Ovary (tissue), 9 donors: ENCODE data around the gene SPEG. TPM values are rescaled to one million over a fixed set of nuclear protein-coding genes. Genes with fewer than 3 reads are reported as not detected.

ENCODE experiments used
- DNase-seq, 5 donors: peaks; one replicate each; pipeline ENCODE4 v3.0.0-alpha.2; 2019 to 2020
- H3K27ac ChIP-seq, 2 donors: fragments of 200-600 bp; one replicate each; pipeline versions ENCODE4 v1.5.1 to v1.8.0; 2019 to 2022
- H3K27me3 ChIP-seq: fragments of 200-600 bp; one replicate; pipeline ENCODE4 v1.8.0; 2022
- H3K36me3 ChIP-seq: fragments of 200-600 bp; sonication (generic); one replicate; pipeline ENCODE4 v1.5.1; 2019
- H3K4me1 ChIP-seq: one replicate; pipeline ENCODE4 v1.8.1; 2013; ENCODE audit warnings: mild to moderate bottlenecking, moderate library complexity; ENCODE audit not compliant: insufficient read depth
- H3K4me3 ChIP-seq: fragments of 200-600 bp; sonication (generic); one replicate; pipeline ENCODE4 v1.5.1; 2017
- H3K9me3 ChIP-seq, 2 donors: fragments of 200-600 bp in 1 of 2; sonication (generic) in 1 of 2; one replicate each; pipeline versions ENCODE4 v1.5.1 to v1.8.1; 2013 to 2019; ENCODE audit warnings: mild to moderate bottlenecking in 1 of 2, moderate library complexity in 1 of 2
- CTCF ChIP-seq, 3 donors: fragments of 450-650 bp in 2 of 3; fragments of 200-600 bp in 1 of 3; IDR thresholded peaks; one replicate each; pipeline versions ENCODE4 v1.5.1 to v1.8.0; 2016 to 2022; ENCODE audit warnings: antibody characterized with exemption in 3 of 3, mild to moderate bottlenecking in 1 of 3
- EP300 ChIP-seq: sonication (generic); formaldehyde crosslinking; IDR thresholded peaks from one replicate; pipeline ENCODE4 v1.6.1; 2017; ENCODE audit warnings: antibody characterized with exemption
- POLR2A ChIP-seq: fragments of 450-650 bp; IDR thresholded peaks from one replicate; pipeline ENCODE4 v1.6.1; 2017; ENCODE audit warnings: antibody characterized with exemption, mild to moderate bottlenecking, moderate library complexity
- WGBS, 3 donors: extraction: QIAGEN DNeasy Blood & Tissue Kit in 1 of 3; methylation state at CpG; one replicate each; pipeline versions ENCODE4 v1.1.5 to v1.1.7; 2013 to 2017; 5-methylcytosine and 5-hydroxymethylcytosine counted together
- intact Hi-C, 4 donors: fragments of 100-400 bp; cut with DNase I; formaldehyde crosslinking; loops; one replicate each; pipeline versions ENCODE4 v1.11.0 to v1.15.1; 2022 to 2023
- polyA plus RNA-seq, 2 donors: library from polyadenylated mRNA; stranded (reverse); fragments of 200-250 nt in 1 of 2; fragments of 350-450 nt in 1 of 2; fragmentation: Illumina TruSeq in 1 of 2; extraction: RNeasy Lipid Tissue Mini Kit (QIAGEN cat#74804) in 1 of 2; gene quantifications; one replicate each; pipeline ENCODE4 v1.2.3, GENCODE V29; 2013 to 2014
- total RNA-seq, 7 donors: library from RNA; depleted of rRNA in 2 of 7; stranded (reverse); fragments of >200 nt in 2 of 7; fragmentation: NEBNext Ultra II Directional in 3 of 7; extraction: Animal tissue kit (Norgen Biotek cat#: 25700) in 3 of 7; gene quantifications; one replicate each; pipeline versions ENCODE4 v1.1.0 to v1.2.4, GENCODE V29; 2016 to 2023
- donor health status: DM: no; HTN: no; CAD: no; lungs with moderate emphysema.
- donor health status: DM: no; HTN: no; CAD: no.
- donor health status: Bipolar disorder and iron deficiency.
- donor health status: DM: yes; HTN: yes; CAD: no.
- donor health status: DM: no; HTN: no; CAD: no.
- donor health status: DM: yes; HTN: yes; CAD: no.

SPEG gene
- total and polyA plus RNA-seq, 9 donors: 9.9 to 79.7 (median 29.6) TPM

- Histone ChIP-seq H3K36me3 (no peaks in the 10 kb centered on the region), H3K4me1 (peaks cover 17% of the 10 kb centered on the region), H3K9me3 (no peaks in the 10 kb centered on the region), H3K27ac (peak overlapping the region; percentile 14 to 69), H3K4me3 (peak overlapping the region; percentile 10), H3K27me3 (no peaks in the 10 kb centered on the region)
- 38 to 46% (median 43%) methylated on average over 14 of the region's 14 CpGs for WGBS, 3 donors
- intact Hi-C loops: loop anchor here in 1 of 4 donors (5.0 kb wide), 1 partner anchor 52 kb away; no protein-coding TSS in a partner anchor
- no peak for TF ChIP-seq POLR2A
- TF ChIP-seq EP300: no peak
- peak; percentile 70 to 73 (median 72) for TF ChIP-seq CTCF (IDR thresholded peaks at IDR 0.05)
- peak; percentile 59 to 79 (median 68) for DNase-seq
Measured at GRCh38 chr2:219459460-219460311, 25.0 kb downstream of the SPEG start.

GRCh38 chr2:219460424-219460926 is 25.8 kb downstream of the SPEG start:
- H3K27ac ChIP-seq: peak overlapping the region; percentile 14 to 69
- H3K9me3 ChIP-seq: no peaks in the 10 kb centered on the region
- TF ChIP-seq POLR2A: no peak
- no peak for TF ChIP-seq CTCF (IDR thresholded peaks at IDR 0.05)
- TF ChIP-seq EP300: no peak
- H3K4me1 ChIP-seq: peaks cover 17% of the 10 kb centered on the region
- intact Hi-C loops: loop anchor here in 1 of 4 donors (5.0 kb wide), 1 partner anchor 53 kb away; no protein-coding TSS in a partner anchor
- no peaks in the 10 kb centered on the region for H3K27me3 ChIP-seq
- no peaks in the 10 kb centered on the region for H3K36me3 ChIP-seq
- H3K4me3 ChIP-seq: peak overlapping the region; percentile 16
- peak; percentile 69 to 84 (median 82) for DNase-seq
- 10 to 13% (median 10%) methylated on average over 17 to 18 of the region's 18 CpGs for WGBS, 3 donors

- intact Hi-C loops: loop anchor here in 1 of 4 donors (5.0 kb wide), 1 partner anchor 54 kb away; no protein-coding TSS in a partner anchor
- peaks cover 17% of the 10 kb centered on the region for H3K4me1 ChIP-seq
- no peaks in the 10 kb centered on the region for H3K9me3 ChIP-seq
- no peaks in the 10 kb centered on the region for H3K27me3 ChIP-seq
- H3K4me3 ChIP-seq: peak overlapping the region; percentile 16
- 16 to 28% (median 21%) methylated on average over 11 of the region's 11 CpGs for WGBS, 3 donors
- H3K27ac ChIP-seq: peak overlapping the region in 1 of 2 donors; percentile 69
- no peaks in the 10 kb centered on the region for H3K36me3 ChIP-seq
- TF ChIP-seq EP300 (no peak), POLR2A (no peak), CTCF (IDR thresholded peaks at IDR 0.05) (no peak)
- peak; percentile 58 to 80 (median 77) for DNase-seq
Measured at GRCh38 chr2:219461047-219461514, 26.4 kb downstream of the SPEG start.

GRCh38 chr2:219461669-219462068 is 27.0 kb downstream of the SPEG start:
- peaks cover 17% of the 10 kb centered on the region for H3K4me1 ChIP-seq

More at GRCh38 chr2:219461669-219462068, 27.0 kb downstream of the SPEG start:
- intact Hi-C loops: loop anchor here in 1 of 4 donors (5.0 kb wide), 1 partner anchor 54 kb away; no protein-coding TSS in a partner anchor
- H3K27ac ChIP-seq: peak overlapping the region in 1 of 2 donors; percentile 69
- no peaks in the 10 kb centered on the region for H3K27me3 ChIP-seq
- H3K4me3 ChIP-seq: no peak overlapping the region
- peak in 1 of 5 donors; percentile 44 for DNase-seq
- no peaks in the 10 kb centered on the region for H3K36me3 ChIP-seq
- H3K9me3 ChIP-seq: no peaks in the 10 kb centered on the region
- TF ChIP-seq CTCF (IDR thresholded peaks at IDR 0.05): no peak
- TF ChIP-seq EP300: no peak
- TF ChIP-seq POLR2A: no peak
- WGBS, 3 donors: 85 to 86% (median 85%) methylated on average over 14 of the region's 14 CpGs
